Measurements from ENCODE around the gene EPHB1. TPM values are rescaled to one million over a fixed set of nuclear protein-coding genes. Genes with fewer than 3 reads are reported as not detected.

EPHB1 gene
- total and polyA plus RNA-seq, 8 donors = 0.02 to 1.4 (median 0.43) TPM

- ATAC-seq (no peak), FAIRE-seq (no peak), DNase-seq (no peak)
- H3K9me3 ChIP-seq = no peaks in the 10 kb centered on the region
- H3K36me3 ChIP-seq = no peaks in the 10 kb centered on the region
- no peaks in the 10 kb centered on the region for H3K4me1 ChIP-seq
- TF ChIP-seq, protein P1, sequence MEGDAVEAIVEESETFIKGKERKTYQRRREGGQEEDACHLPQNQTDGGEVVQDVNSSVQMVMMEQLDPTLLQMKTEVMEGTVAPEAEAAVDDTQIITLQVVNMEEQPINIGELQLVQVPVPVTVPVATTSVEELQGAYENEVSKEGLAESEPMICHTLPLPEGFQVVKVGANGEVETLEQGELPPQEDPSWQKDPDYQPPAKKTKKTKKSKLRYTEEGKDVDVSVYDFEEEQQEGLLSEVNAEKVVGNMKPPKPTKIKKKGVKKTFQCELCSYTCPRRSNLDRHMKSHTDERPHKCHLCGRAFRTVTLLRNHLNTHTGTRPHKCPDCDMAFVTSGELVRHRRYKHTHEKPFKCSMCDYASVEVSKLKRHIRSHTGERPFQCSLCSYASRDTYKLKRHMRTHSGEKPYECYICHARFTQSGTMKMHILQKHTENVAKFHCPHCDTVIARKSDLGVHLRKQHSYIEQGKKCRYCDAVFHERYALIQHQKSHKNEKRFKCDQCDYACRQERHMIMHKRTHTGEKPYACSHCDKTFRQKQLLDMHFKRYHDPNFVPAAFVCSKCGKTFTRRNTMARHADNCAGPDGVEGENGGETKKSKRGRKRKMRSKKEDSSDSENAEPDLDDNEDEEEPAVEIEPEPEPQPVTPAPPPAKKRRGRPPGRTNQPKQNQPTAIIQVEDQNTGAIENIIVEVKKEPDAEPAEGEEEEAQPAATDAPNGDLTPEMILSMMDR (IDR thresholded peaks at IDR 0.05) = no peak
- intact Hi-C loops (cut with DNase I) = no loop called here
- H3K27me3 ChIP-seq = no peaks in the 10 kb centered on the region
- H3K27ac ChIP-seq = no peak overlapping the region
- 76 to 91% methylated on average over 6 of the region's 6 CpGs for WGBS, 2 donors
- no peak overlapping the region for H3K4me3 ChIP-seq
Measured at GRCh38 chr3:134928392-134928791, 133.3 kb downstream of the EPHB1 start.

GRCh38 chr3:134928819-134929218 lies 133.8 kb downstream of the EPHB1 start:
- H3K27ac ChIP-seq = no peak overlapping the region
- FAIRE-seq (no peak), DNase-seq (no peak), ATAC-seq (no peak)
- H3K9me3 ChIP-seq = no peaks in the 10 kb centered on the region
- H3K27me3 ChIP-seq = no peaks in the 10 kb centered on the region
- WGBS, 2 donors = 75 to 77% methylated on average over 3 of the region's 3 CpGs
- no peaks in the 10 kb centered on the region for H3K4me1 ChIP-seq
- TF ChIP-seq, protein P1 (IDR thresholded peaks at IDR 0.05) = no peak
- intact Hi-C loops (cut with DNase I) = no loop called here
- H3K36me3 ChIP-seq = no peaks in the 10 kb centered on the region
- H3K4me3 ChIP-seq = no peak overlapping the region

DNA sequence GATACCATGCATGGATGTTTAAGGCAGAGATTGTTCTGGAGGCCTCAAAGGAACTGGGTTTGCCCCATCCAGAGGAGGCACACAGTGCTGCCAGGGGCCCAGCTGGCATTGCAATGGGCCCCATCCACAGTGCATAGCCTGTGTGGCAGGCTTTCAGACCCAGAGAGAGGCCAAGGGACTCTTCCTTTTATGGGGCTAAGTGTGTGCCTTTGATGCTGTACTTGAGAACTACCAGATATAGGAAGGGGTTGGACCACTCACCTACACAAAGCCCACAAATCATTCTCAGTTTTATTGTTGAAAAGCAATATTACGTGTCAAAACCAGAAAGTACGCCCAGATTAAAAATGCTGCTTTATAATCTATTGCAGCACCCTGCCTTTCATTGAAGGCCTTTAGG lies 134.9 kb downstream of the EPHB1 start:
- WGBS, 2 donors = 89 to 97% methylated on average over 2 of the region's 2 CpGs
- no peaks in the 10 kb centered on the region for H3K27me3 ChIP-seq
- H3K36me3 ChIP-seq = no peaks in the 10 kb centered on the region
- no peak overlapping the region for H3K4me3 ChIP-seq
- ATAC-seq (no peak), FAIRE-seq (no peak), DNase-seq (no peak)
- intact Hi-C loops (cut with DNase I) = no loop called here
- H3K4me1 ChIP-seq = no peaks in the 10 kb centered on the region
- TF ChIP-seq, protein P1 (IDR thresholded peaks at IDR 0.05) = no peak
- no peaks in the 10 kb centered on the region for H3K9me3 ChIP-seq
- no peak overlapping the region for H3K27ac ChIP-seq

GRCh38 chr3:134931045-134931785 lies 136.2 kb downstream of the EPHB1 start:
- 77 to 83% methylated on average over 5 of the region's 5 CpGs for whole genome bisulfite sequencing, 2 donors
- H3K4me3 ChIP-seq = no peak overlapping the region
- H3K9me3 ChIP-seq = no peaks in the 10 kb centered on the region
- no peaks in the 10 kb centered on the region for H3K36me3 ChIP-seq
- H3K4me1 ChIP-seq = no peaks in the 10 kb centered on the region
- no peak for ATAC-seq
- TF ChIP-seq, protein P1 (IDR thresholded peaks at IDR 0.05) = no peak
- no peaks in the 10 kb centered on the region for H3K27me3 ChIP-seq
- intact Hi-C loops (cut with DNase I) = no loop called here
- no peak overlapping the region for H3K27ac ChIP-seq
- DNase-seq = no peak
- FAIRE-seq = no peak

DNA sequence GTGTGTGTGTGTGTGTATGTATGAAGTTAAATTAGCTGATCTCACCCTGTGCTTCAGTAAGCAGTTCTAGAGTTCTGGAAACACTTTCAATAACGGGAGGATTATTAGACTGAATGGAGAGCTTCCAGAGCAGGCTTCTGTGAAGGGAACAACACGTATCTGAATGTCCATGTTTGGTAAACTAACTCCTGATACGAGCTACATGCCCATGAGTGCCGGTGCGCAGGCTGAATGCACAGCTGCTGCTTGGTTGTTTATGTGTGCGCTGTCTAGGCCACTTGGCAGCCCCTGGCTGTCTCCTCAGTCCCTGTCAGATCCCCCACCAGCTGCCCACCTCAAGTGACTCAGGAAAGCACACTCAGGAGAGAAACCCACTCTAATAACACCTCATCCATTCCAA lies 137.0 kb downstream of the EPHB1 start:
- no peak overlapping the region for H3K27ac ChIP-seq
- no peak for FAIRE-seq
- no peak for ATAC-seq

More for the DNA sequence above, 137.0 kb downstream of the EPHB1 start:
- intact Hi-C loops (cut with DNase I) = no loop called here
- 77 to 89% methylated on average over 6 of the region's 6 CpGs for WGBS, 2 donors
- TF ChIP-seq, protein P1 (IDR thresholded peaks at IDR 0.05) = no peak
- no peaks in the 10 kb centered on the region for H3K36me3 ChIP-seq
- H3K4me1 ChIP-seq = no peaks in the 10 kb centered on the region
- no peaks in the 10 kb centered on the region for H3K9me3 ChIP-seq
- H3K4me3 ChIP-seq = no peak overlapping the region
- no peak for DNase-seq
- H3K27me3 ChIP-seq = no peaks in the 10 kb centered on the region
